Fibroblast of the aortic adventitia (primary cell): ENCODE data around the gene SLC25A21. TPM values are rescaled to one million over a fixed set of nuclear protein-coding genes. Genes with fewer than 3 reads are reported as not detected.

Experiments used
- DNase-seq: peaks from one replicate; pipeline ENCODE4 v3.0.0-alpha.2; 2010; ENCODE audit warnings: low read depth
- H3K4me3 ChIP-seq: 2 replicates; pipeline ENCODE4 v1.5.1; 2011; ENCODE audit warnings: low read depth, mild to moderate bottlenecking, control low read depth, low read length, moderate library complexity
- total RNA-seq: library from RNA; depleted of rRNA; stranded (reverse); fragments of >200 nt; gene quantifications from 2 replicates; pipeline ENCODE4 v1.2.3, GENCODE V29; 2012; ENCODE audit warnings: low replicate concordance
- TF ChIP-seq, protein P1 (sequence below): IDR thresholded peaks from 2 replicates; pipeline ENCODE4 v1.5.1; 2011; ENCODE audit warnings: mild to moderate bottlenecking, low read length, control low read depth, inconsistent platforms; ENCODE audit not compliant: insufficient read depth

Gene SLC25A21
- total RNA-seq, 1 donor = 1.2 TPM

DNA sequence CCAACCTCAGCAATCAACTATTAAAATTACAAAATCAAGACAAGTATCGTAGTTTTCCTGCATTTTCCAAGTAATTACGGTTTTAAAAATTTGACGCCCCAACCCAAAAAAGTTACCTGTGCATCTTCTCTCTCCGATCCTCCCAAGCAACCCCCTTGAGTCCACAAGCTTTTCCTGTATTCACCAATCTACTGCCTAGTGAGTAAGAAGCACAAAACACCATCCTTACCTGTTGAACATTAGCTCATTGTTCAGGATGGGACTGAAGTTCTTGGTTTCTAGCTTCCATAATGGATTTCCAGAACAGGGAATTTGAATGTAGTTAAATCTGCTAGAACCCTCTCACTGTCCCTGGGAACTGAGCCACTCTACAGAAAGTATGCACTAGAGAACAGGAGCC lies 348.8 kb downstream of the SLC25A21 start:
- TF ChIP-seq, protein P1, sequence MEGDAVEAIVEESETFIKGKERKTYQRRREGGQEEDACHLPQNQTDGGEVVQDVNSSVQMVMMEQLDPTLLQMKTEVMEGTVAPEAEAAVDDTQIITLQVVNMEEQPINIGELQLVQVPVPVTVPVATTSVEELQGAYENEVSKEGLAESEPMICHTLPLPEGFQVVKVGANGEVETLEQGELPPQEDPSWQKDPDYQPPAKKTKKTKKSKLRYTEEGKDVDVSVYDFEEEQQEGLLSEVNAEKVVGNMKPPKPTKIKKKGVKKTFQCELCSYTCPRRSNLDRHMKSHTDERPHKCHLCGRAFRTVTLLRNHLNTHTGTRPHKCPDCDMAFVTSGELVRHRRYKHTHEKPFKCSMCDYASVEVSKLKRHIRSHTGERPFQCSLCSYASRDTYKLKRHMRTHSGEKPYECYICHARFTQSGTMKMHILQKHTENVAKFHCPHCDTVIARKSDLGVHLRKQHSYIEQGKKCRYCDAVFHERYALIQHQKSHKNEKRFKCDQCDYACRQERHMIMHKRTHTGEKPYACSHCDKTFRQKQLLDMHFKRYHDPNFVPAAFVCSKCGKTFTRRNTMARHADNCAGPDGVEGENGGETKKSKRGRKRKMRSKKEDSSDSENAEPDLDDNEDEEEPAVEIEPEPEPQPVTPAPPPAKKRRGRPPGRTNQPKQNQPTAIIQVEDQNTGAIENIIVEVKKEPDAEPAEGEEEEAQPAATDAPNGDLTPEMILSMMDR = no peak
- no peak for DNase-seq
- H3K4me3 ChIP-seq = no peak overlapping the region

DNA sequence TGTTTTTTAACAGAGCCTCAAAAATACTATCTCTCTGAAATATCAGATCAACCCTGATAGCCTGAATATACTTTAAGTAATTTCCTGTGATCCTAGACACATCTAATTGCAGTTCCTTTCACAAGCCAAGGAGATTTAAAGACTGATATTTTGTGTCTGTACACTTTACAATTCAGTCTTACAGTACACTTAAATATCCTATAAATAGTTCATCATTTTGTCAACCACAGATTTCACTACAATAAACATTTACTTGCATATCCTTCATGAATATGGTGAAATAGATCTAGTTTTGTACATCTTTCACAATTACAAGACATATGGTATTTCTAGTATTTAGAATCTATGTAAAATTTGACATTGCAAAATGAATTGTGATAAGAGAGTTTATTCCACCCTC lies 349.7 kb downstream of the SLC25A21 start:
- H3K4me3 ChIP-seq = no peak overlapping the region
- TF ChIP-seq, protein P1 = no peak
- DNase-seq = no peak

DNA sequence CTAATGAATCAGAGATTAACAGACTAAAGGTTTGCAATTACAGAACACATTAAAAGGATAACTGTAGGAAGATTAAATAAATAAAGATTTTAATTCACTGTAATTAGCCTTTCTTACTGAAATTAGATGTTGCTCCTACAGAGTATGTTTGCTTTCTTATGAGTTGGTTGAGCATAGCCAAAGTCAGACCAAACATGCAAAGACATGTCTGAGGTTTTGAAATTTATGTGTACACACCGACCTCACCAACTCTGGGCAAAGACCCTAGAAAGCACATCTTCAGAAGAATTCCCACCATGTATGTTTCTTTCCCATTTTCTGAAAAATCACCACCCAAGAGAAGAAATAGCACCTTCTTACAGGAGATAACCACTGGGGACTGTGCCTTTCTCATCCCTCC lies 351.5 kb downstream of the SLC25A21 start:
- DNase-seq = no peak
- no peak overlapping the region for H3K4me3 ChIP-seq
- TF ChIP-seq, protein P1 = no peak

DNA sequence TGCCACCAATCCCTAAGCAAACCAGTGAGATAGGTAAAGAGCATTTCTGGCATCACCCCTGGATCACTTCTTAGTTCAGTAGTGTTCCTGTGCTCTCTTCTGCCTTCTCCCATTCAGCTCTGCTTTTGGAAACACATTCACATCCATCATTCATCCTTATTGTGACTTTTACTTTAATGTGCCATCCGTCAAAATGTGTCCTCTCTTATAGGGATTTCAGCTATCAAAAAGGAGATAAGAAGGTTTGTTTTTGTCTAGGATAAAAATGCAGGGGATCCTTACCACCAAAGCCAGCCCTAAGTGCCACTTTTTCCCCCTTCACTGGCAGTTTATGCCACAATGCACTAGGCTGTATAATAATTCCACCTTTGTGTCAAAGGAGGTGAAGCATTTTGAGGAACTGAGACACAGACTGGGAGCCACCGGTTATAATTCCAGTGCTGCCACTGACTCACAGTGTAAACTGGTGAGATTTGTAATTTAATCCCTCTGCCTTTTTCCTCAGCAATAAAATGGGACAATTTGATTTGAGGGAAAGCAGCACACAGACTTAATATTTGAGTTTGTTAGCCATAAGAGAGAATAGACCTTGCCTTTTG lies 352.2 kb downstream of the SLC25A21 start:
- TF ChIP-seq, protein P1 = no peak
- DNase-seq = no peak
- no peak overlapping the region for H3K4me3 ChIP-seq

DNA sequence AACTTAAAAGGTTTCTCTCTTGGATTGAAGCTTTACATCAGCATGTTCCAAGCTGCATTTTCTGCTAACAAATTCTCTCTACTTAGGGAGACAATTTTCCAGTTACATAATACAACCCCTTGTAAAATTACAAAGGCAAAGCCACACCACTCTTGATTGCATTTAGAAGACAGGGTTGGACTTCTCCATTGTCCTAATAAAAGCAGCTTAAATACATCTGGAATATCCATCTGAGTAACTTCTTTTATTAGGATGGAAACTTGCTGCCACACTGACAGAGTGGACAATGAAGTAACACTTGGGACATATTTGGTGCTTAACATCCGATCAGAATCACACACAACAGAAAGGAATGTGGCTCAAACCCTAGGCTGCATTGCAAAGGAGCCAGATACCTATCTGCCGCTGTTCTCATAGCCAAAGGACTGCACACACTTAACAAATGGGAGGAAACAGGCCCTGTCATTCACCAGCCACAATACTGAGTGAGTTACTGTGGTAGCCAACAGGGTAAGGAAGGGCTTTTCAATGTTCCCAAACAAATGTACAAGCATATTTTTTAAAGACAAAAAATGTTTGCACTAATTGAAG lies 353.5 kb downstream of the SLC25A21 start:
- TF ChIP-seq, protein P1 = no peak
- no peak overlapping the region for H3K4me3 ChIP-seq
- DNase-seq = peak; percentile 2

DNA sequence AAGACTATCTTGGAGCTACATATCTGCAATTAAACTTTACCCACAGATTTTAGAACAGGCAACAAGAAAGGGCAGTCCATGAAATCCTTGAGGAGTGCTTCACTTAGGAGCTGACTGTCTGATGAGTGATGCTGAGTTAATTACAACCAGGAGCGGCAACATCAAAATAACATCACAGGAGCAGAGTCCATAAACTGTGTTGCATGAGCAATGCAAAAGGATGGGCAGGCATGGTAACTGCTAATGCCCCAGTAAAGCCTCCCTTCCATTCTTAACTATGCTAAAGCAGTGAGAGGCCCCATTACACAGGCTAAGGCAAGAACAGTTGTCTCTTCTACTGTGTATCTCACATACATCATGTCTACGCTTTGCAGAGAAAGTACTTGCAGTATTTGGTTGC lies 354.2 kb downstream of the SLC25A21 start:
- TF ChIP-seq, protein P1 = no peak
- no peak overlapping the region for H3K4me3 ChIP-seq
- DNase-seq = no peak
